Spleen (tissue), 11 donors: ENCODE measurements around the gene VWA2. TPM values are rescaled to one million over a fixed set of nuclear protein-coding genes. Genes with fewer than 3 reads are reported as not detected.

ENCODE experiments used
- DNase-seq: peaks from one replicate; pipeline ENCODE4 v3.0.0-alpha.2; 2020
- H3K27ac ChIP-seq, 8 donors: fragments of 200-600 bp; sonication (generic) in 7 of 8; 1 replicate in 4 of 8; 2 replicates in 4 of 8; pipeline versions ENCODE4 v1.5.0 to v1.8.0; 2016 to 2021; ENCODE audit warnings: inconsistent platforms in 4 of 8, mild to moderate bottlenecking in 4 of 8, moderate library complexity in 1 of 8
- H3K27me3 ChIP-seq, 7 donors: fragments of 200-600 bp; sonication (generic) in 6 of 7; replicated peaks in 1 of 7; 1 replicate in 4 of 7; 2 replicates in 3 of 7; pipeline versions ENCODE4 v1.5.0 to v1.8.0; 2016 to 2021; ENCODE audit warnings: inconsistent platforms in 3 of 7, mild to moderate bottlenecking in 1 of 7
- H3K36me3 ChIP-seq, 6 donors: fragments of 200-600 bp; sonication (generic) in 5 of 6; 1 replicate in 4 of 6; 2 replicates in 2 of 6; pipeline versions ENCODE4 v1.5.0 to v1.8.0; 2016 to 2021; ENCODE audit warnings: inconsistent platforms in 2 of 6
- H3K4me1 ChIP-seq, 6 donors: fragments of 200-600 bp; sonication (generic) in 5 of 6; 1 replicate in 3 of 6; 2 replicates in 3 of 6; pipeline versions ENCODE4 v1.5.0 to v1.8.0; 2016 to 2021; ENCODE audit warnings: inconsistent platforms in 3 of 6
- H3K4me3 ChIP-seq, 8 donors: fragments of 200-600 bp; sonication (generic) in 7 of 8; 1 replicate in 4 of 8; 2 replicates in 4 of 8; pipeline versions ENCODE4 v1.5.0 to v1.8.0; 2016 to 2021; ENCODE audit warnings: inconsistent platforms in 4 of 8, mild to moderate bottlenecking in 4 of 8, moderate library complexity in 2 of 8
- H3K9me3 ChIP-seq, 8 donors: fragments of 200-600 bp; sonication (generic) in 7 of 8; 1 replicate in 4 of 8; 2 replicates in 4 of 8; pipeline versions ENCODE4 v1.5.0 to v1.8.0; 2016 to 2021; ENCODE audit warnings: inconsistent platforms in 4 of 8
- POLR2A ChIP-seq, 3 donors: fragments of 450-650 bp; IDR thresholded peaks; one replicate each; pipeline ENCODE4 v1.5.1; 2017; ENCODE audit warnings: antibody characterized with exemption in 3 of 3, mild to moderate bottlenecking in 1 of 3
- POLR2AphosphoS5 ChIP-seq, 3 donors: sonication (generic); formaldehyde crosslinking; IDR thresholded peaks; one replicate each; pipeline ENCODE4 v1.5.1; 2017; ENCODE audit warnings: antibody characterized with exemption in 3 of 3
- WGBS, 5 donors: extraction: QIAGEN DNeasy Blood & Tissue Kit in 3 of 5; methylation state at CpG; one replicate each; pipeline versions ENCODE4 v1.1.5 to v1.1.7; 2013 to 2018; 5-methylcytosine and 5-hydroxymethylcytosine counted together
- intact Hi-C: fragments of 100-400 bp; cut with DNase I; formaldehyde crosslinking; loops from one replicate; pipeline ENCODE4 v1.15.0; 2023; ENCODE audit warnings: low total_unique reads
- polyA plus RNA-seq, 3 donors: library from polyadenylated mRNA; stranded (reverse); fragments of 200-250 nt; gene quantifications; one replicate each; pipeline ENCODE4 v1.2.1, GENCODE V29; 2013
- total RNA-seq, 7 donors: library from RNA; depleted of rRNA in 3 of 7; stranded (reverse); fragments of >200 nt in 3 of 7; fragmentation: NEBNext Ultra II Directional in 4 of 7; extraction: Animal tissue kit (Norgen Biotek cat#: 25700) in 4 of 7; gene quantifications; one replicate each; pipeline versions ENCODE4 v1.1.0 to v1.2.1, GENCODE V29; 2016 to 2021
- TF ChIP-seq, protein P1 (sequence below), 11 experiments: fragments of 200-600 bp in 7 of 11; fragments of 450-650 bp in 4 of 11; sonication (generic) in 4 of 11; IDR thresholded peaks in 8 of 11; conservative IDR thresholded peaks in 3 of 11; 1 replicate in 7 of 11; 2 replicates in 4 of 11; pipeline versions ENCODE4 v1.4.0 to v1.8.0; 2016 to 2021; ENCODE audit warnings: antibody characterized with exemption in 11 of 11, inconsistent platforms in 4 of 11, mild to moderate bottlenecking in 1 of 11
- donor health status: healthy with polysubstance abuse.
- donor health status: DM: no; HTN: no; CAD: no; lungs with moderate emphysema.
- donor health status: DM: no; HTN: no; CAD: no.
- donor health status: Bipolar disorder and iron deficiency.
- donor health status: healthy.
- donor health status: DM: no; HTN: no; CAD: no.
- donor health status: DM: yes; HTN: yes; CAD: no.

VWA2 gene
- total and polyA plus RNA-seq, 10 donors = 0.02 to 1.9 (median 0.50) TPM; not detected in 1

DNA sequence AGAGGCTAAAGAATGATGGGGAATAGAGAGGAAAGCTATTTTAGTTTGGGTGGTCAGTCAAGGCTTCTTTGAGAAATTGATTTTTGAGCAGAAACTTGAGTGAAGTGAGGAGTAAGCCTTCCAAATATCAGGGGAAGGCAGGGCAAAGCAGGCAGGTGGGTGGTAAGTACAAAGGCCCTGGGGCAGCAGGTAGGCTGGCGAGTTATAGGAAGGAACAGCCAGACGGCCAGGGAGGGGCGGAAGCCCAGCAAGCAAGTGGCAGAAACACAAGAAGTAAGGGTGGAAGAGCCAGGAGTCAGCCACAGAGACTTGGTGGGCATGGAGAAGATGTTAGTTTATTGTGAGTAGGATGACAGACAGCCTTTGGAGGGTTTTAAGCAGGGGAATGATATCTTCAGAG, 34.9 kb downstream of the VWA2 start:
- H3K36me3 ChIP-seq = no peaks in the 10 kb centered on the region
- H3K27ac ChIP-seq = no peak overlapping the region
- DNase-seq = no peak
- H3K4me3 ChIP-seq = no peak overlapping the region
- H3K9me3 ChIP-seq = no peaks in the 10 kb centered on the region
- no peaks in the 10 kb centered on the region for H3K4me1 ChIP-seq
- intact Hi-C loops = no loop called here
- WGBS, 5 donors = 70 to 93% (median 84%) methylated on average over 3 of the region's 3 CpGs
- H3K27me3 ChIP-seq = peaks cover 0 to 12% (median 0%) of the 10 kb centered on the region in 7 donors
- TF ChIP-seq, protein P1, sequence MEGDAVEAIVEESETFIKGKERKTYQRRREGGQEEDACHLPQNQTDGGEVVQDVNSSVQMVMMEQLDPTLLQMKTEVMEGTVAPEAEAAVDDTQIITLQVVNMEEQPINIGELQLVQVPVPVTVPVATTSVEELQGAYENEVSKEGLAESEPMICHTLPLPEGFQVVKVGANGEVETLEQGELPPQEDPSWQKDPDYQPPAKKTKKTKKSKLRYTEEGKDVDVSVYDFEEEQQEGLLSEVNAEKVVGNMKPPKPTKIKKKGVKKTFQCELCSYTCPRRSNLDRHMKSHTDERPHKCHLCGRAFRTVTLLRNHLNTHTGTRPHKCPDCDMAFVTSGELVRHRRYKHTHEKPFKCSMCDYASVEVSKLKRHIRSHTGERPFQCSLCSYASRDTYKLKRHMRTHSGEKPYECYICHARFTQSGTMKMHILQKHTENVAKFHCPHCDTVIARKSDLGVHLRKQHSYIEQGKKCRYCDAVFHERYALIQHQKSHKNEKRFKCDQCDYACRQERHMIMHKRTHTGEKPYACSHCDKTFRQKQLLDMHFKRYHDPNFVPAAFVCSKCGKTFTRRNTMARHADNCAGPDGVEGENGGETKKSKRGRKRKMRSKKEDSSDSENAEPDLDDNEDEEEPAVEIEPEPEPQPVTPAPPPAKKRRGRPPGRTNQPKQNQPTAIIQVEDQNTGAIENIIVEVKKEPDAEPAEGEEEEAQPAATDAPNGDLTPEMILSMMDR (IDR thresholded peaks at IDR 0.05 in 8 of 11, conservative IDR thresholded peaks at IDR 0.05 in 3 of 11) = no peak
- no peak for TF ChIP-seq POLR2A (IDR thresholded peaks at IDR 0.05)
- no peak for TF ChIP-seq POLR2AphosphoS5 (IDR thresholded peaks at IDR 0.05)

DNA sequence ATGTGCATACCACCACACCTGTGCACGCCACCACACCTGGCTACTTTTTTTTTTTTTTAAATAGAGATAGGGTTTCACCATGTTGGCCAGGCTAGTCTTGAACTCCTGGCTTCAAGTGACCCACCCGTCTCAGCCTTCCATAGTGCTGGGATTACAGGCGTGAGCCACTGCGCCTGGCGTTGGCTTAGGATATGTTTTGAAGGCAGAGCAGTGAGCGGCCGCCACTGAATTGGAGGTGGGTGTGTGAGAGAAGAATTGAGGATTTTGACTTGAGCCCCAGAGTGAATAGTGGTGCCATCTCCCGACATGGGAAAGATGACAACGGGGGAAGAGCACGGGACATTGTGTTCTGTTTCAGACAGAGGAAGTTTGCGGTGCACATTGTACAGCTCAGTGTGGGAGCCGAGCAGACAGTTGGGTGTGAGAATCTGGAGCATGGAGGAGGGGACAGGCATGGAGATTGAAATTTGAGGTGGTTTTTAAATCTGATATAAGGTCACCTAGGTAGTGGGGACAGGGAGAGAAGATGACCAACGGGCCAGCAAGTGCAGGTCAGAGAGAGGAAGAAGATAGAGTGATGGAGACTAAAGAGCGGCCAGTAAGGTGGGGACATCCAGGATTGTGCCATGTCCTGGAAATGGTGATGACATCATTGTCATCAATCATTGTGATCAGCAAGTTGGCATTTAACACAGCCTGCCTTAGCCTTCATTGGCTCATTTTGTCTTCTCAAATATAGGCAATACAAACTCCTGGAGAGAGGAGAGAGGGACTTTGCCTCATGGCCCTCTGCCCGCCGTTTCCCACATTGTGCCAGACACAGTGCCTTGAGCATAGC, 35.8 kb downstream of the VWA2 start:
- TF ChIP-seq, protein P1 (IDR thresholded peaks at IDR 0.05 in 8 of 11, conservative IDR thresholded peaks at IDR 0.05 in 3 of 11) = no peak
- TF ChIP-seq POLR2A (IDR thresholded peaks at IDR 0.05) (no peak), POLR2AphosphoS5 (IDR thresholded peaks at IDR 0.05) (no peak)
- Histone ChIP-seq H3K4me3 (no peak overlapping the region), H3K27ac (no peak overlapping the region), H3K27me3 (peaks cover 0 to 13% (median 0%) of the 10 kb centered on the region in 7 donors), H3K36me3 (no peaks in the 10 kb centered on the region), H3K9me3 (no peaks in the 10 kb centered on the region), H3K4me1 (no peaks in the 10 kb centered on the region)
- intact Hi-C loops = no loop called here
- 89 to 96% (median 91%) methylated on average over 16 of the region's 16 CpGs for WGBS, 5 donors
- no peak for DNase-seq

DNA sequence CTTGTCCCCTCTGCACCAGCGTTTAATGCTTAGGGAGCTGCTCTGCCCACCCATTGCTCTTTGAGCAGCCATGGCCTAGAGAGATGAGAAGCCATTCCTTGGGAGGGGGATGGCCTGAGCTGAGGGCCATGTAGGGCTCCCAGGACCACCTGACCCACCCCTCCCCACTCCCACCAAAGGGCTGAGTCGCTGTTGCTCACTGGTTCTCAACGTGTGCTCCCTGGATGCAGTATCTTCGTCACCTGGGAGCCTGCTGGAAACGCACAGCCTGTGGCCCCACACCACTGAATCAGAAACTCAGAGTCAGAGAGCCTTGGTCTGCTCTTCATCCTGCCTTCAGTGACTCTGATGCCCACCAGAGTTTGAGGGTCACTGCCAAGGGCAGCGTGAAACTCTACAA, 37.0 kb downstream of the VWA2 start:
- Histone ChIP-seq H3K27ac (no peak overlapping the region), H3K4me3 (no peak overlapping the region), H3K9me3 (no peaks in the 10 kb centered on the region), H3K27me3 (peaks cover 0 to 13% (median 0%) of the 10 kb centered on the region in 7 donors), H3K36me3 (no peaks in the 10 kb centered on the region), H3K4me1 (no peaks in the 10 kb centered on the region)
- TF ChIP-seq POLR2A (IDR thresholded peaks at IDR 0.05) (no peak), POLR2AphosphoS5 (IDR thresholded peaks at IDR 0.05) (no peak)
- TF ChIP-seq, protein P1 (IDR thresholded peaks at IDR 0.05 in 8 of 11, conservative IDR thresholded peaks at IDR 0.05 in 3 of 11) = no peak
- 80 to 94% (median 90%) methylated on average over 6 of the region's 6 CpGs for WGBS, 5 donors
- DNase-seq = no peak
- intact Hi-C loops = no loop called here

DNA sequence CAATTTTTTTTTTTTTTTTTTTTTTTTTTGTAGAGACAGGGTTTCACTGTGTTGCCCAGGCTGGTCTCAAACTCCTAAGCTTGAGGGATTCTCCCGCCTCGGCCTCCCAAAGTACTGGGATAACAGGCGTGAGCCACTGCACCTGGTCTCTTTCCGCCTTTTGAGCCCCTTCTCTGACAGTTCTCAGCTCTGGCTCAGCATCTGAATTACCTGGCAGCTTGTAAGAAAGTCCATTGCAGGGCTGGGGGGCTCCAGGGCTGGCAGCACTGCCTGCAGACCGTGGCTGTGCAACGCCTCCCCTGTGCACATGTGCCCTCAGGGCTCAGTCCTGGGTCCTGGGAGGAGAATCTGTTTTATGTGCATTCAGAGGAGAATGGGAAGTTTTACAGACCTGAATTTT, 37.6 kb downstream of the VWA2 start:
- DNase-seq = peak; percentile 69

More for the DNA sequence above, 37.6 kb downstream of the VWA2 start:
- H3K9me3 ChIP-seq = no peaks in the 10 kb centered on the region
- H3K4me1 ChIP-seq = no peaks in the 10 kb centered on the region
- H3K27ac ChIP-seq = no peak overlapping the region
- 82 to 99% (median 88%) methylated on average over 6 of the region's 6 CpGs for WGBS, 5 donors
- H3K36me3 ChIP-seq = no peaks in the 10 kb centered on the region
- no peak overlapping the region for H3K4me3 ChIP-seq
- peaks cover 0 to 13% (median 0%) of the 10 kb centered on the region in 7 donors for H3K27me3 ChIP-seq
- TF ChIP-seq POLR2A (IDR thresholded peaks at IDR 0.05) (no peak), POLR2AphosphoS5 (IDR thresholded peaks at IDR 0.05) (no peak)
- TF ChIP-seq, protein P1 (IDR thresholded peaks at IDR 0.05 in 8 of 11, conservative IDR thresholded peaks at IDR 0.05 in 3 of 11) = no peak
- intact Hi-C loops = no loop called here
